ENCODE results near the gene MEP1A. TPM values are rescaled to one million over a fixed set of nuclear protein-coding genes. Genes with fewer than 3 reads are reported as not detected.

Gene MEP1A
- total RNA-seq, 4 donors from 2014 or later: 16.5 to 2,426 (median 830) TPM

DNA sequence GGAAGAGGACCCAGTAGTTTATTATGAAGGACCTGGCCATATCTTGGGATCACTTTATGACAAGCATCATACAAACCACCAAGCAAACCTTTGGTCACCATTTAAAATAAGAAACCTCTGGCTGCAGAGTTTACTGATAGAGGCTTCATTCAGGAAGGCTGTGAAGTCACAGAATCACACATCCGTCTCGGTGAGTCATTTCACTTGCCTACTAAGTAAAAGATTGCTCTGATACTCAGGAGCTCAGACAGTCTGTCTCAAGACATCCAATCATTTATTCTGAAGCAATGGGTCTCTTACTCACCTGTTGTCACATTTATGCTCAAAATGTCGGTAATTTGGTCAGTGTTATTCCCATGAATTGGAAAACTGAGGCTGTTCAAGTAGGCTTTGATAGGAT is 94.8 kb downstream of the MEP1A start:
- H3K9me3 ChIP-seq: no peaks in the 10 kb centered on the region
- H3K36me3 ChIP-seq: no peaks in the 10 kb centered on the region
- H3K27ac ChIP-seq: no peak overlapping the region
- H3K4me3 ChIP-seq: no peak overlapping the region
- DNase-seq: no peak
- TF ChIP-seq CTCF (IDR thresholded peaks at IDR 0.05) (no peak), POLR2A (IDR thresholded peaks at IDR 0.05) (no peak)
- no peaks in the 10 kb centered on the region for H3K27me3 ChIP-seq
- H3K4me1 ChIP-seq: no peaks in the 10 kb centered on the region

GRCh38 chr6:46888578-46888977 is 95.4 kb downstream of the MEP1A start:
- Histone ChIP-seq H3K27me3 (no peaks in the 10 kb centered on the region), H3K27ac (no peak overlapping the region), H3K9me3 (no peaks in the 10 kb centered on the region), H3K4me1 (peaks cover 0 to 4% (median 0%) of the 10 kb centered on the region in 4 donors), H3K4me3 (no peak overlapping the region), H3K36me3 (no peaks in the 10 kb centered on the region)
- no peak for DNase-seq
- TF ChIP-seq CTCF (IDR thresholded peaks at IDR 0.05) (no peak), POLR2A (IDR thresholded peaks at IDR 0.05) (no peak)

Other genes starting within 250 kb of the MEP1A start
- 1 to 10 TPM; 1.2 to 8.3 (median 3.4) TPM for gene CYP39A1, start 140.6 kb upstream of the MEP1A start, total RNA-seq
- gene SLC25A27, start 140.4 kb upstream of the MEP1A start, total RNA-seq: 10 to 100 TPM; 14.9 to 57.8 (median 25.8) TPM
- gene TDRD6, start 105.5 kb upstream of the MEP1A start, total RNA-seq: under 1 TPM; 0.18 to 0.83 (median 0.48) TPM
- gene PLA2G7, start 58.0 kb upstream of the MEP1A start, total RNA-seq: 1 to 10 TPM in 1 of 4 donors, under 1 TPM in 3; 0.53 to 3.3 (median 0.73) TPM
- not detected for gene ANKRD66, start 46.5 kb upstream of the MEP1A start, total RNA-seq
- gene ADGRF5, start 128.5 kb downstream of the MEP1A start, total RNA-seq: 1 to 10 TPM; 3.8 to 9.9 (median 5.4) TPM
- gene ADGRF1, start 248.9 kb downstream of the MEP1A start, total RNA-seq: 10 to 100 TPM in 2 of 4 donors, 1 to 10 TPM in 1, not detected in 1; 7.4 to 22.6 (median 13.5) TPM